GM12874 (cell line): Measurements from ENCODE around the gene OCA2.

Experiments
- CTCF ChIP-seq: IDR thresholded peaks from 2 replicates; pipeline ENCODE4 v1.5.1; 2011; ENCODE audit warnings: low read depth, mild to moderate bottlenecking, control low read depth, low read length, moderate library complexity; ENCODE audit not compliant: insufficient read depth

OCA2 gene

GRCh38 chr15:27897481-27897880, 201.6 kb downstream of the OCA2 start:
- TF ChIP-seq CTCF = no peak

- no peak for TF ChIP-seq CTCF
Observed at GRCh38 chr15:27894645-27895044, 204.5 kb downstream of the OCA2 start.

- no peak for TF ChIP-seq CTCF
Observed at GRCh38 chr15:27889258-27889657, 209.9 kb downstream of the OCA2 start.

- no peak for TF ChIP-seq CTCF
Observed at GRCh38 chr15:27885201-27885600, 213.9 kb downstream of the OCA2 start.

GRCh38 chr15:27884726-27885125, 214.4 kb downstream of the OCA2 start:
- no peak for TF ChIP-seq CTCF

- no peak for TF ChIP-seq CTCF
Observed at GRCh38 chr15:27878841-27879240, 220.3 kb downstream of the OCA2 start.

- TF ChIP-seq CTCF = no peak
Observed at GRCh38 chr15:27873828-27874227, 225.3 kb downstream of the OCA2 start.

GRCh38 chr15:27873039-27873438, 226.1 kb downstream of the OCA2 start:
- no peak for TF ChIP-seq CTCF
